KOPT-K1 (cell line): ENCODE data around the gene LRWD1.
"Not testable (repeated sequence)": the region's sequence is repeated elsewhere in the genome, so short reads cannot be mapped to it uniquely, and the experiment has no call there.

Source experiments
- H3K27ac ChIP-seq: fragments of 200-600 bp; sonication (generic); 2 replicates; pipeline ENCODE4 v1.5.1; 2016; ENCODE audit warnings: antibody characterized with exemption, mild to moderate bottlenecking, low read depth, low read length; ENCODE audit not compliant: poor library complexity, severe bottlenecking
- H3K36me3 ChIP-seq: fragments of 200-600 bp; sonication (generic); 2 replicates; pipeline ENCODE4 v1.5.1; 2017; ENCODE audit warnings: antibody characterized with exemption, mild to moderate bottlenecking, low read length, moderate library complexity; ENCODE audit not compliant: insufficient read depth
- H3K9me3 ChIP-seq: fragments of 200-600 bp; sonication (generic); 2 replicates; pipeline ENCODE4 v1.5.1; 2017; ENCODE audit warnings: antibody characterized with exemption, low read length, mild to moderate bottlenecking; ENCODE audit not compliant: insufficient read depth, poor library complexity, severe bottlenecking

LRWD1 gene

GRCh38 chr7:102517550-102518147, 52.9 kb downstream of the LRWD1 start, which contains the start of gene RASA4B:
TSS of gene RASA4B (minus strand) at chr7:102517777. CDS start at chr7:102517710, 67 bp downstream.
- not testable (repeated sequence) for H3K9me3 ChIP-seq, H3K27ac ChIP-seq, H3K36me3 ChIP-seq

GRCh38 chr7:102520797-102521196, 56.0 kb downstream of the LRWD1 start:
- not testable (repeated sequence) for H3K27ac ChIP-seq

More at GRCh38 chr7:102520797-102521196, 56.0 kb downstream of the LRWD1 start:
- H3K9me3 ChIP-seq, H3K36me3 ChIP-seq: not testable (repeated sequence)
